ENCODE measurements around the gene MRS2.

DNA sequence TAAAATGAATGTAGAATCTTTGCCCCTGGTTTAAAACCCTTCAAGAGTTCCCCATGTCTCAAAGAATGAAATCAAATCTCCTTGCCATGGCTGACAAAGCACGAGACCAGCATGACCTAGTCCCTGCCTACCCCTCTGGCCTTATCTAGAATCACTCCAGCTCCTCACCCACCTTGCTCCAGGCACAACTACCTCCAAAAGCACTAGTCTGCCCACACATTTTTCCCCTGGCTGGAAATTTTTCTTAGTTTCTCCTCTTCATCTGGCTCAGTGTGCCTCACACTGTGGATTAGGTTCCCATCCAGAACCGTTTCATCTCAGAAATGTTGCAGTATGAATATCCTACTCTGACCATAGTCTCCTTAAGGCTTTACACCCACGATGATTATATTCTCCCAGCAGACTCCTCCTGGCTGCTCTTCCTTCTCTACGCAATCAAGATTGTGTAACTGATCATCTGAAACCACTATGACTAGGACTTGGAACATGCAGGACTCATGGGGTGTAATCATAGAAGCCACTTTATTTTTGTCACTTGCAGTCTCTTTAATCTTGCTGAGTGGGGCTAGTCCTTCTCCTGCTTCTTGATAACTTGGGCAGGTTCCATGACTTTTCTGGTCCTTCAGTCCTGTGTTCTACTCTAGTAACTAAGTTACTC lies 7.8 kb upstream of the MRS2 start:
- TF ChIP-seq, protein P1, sequence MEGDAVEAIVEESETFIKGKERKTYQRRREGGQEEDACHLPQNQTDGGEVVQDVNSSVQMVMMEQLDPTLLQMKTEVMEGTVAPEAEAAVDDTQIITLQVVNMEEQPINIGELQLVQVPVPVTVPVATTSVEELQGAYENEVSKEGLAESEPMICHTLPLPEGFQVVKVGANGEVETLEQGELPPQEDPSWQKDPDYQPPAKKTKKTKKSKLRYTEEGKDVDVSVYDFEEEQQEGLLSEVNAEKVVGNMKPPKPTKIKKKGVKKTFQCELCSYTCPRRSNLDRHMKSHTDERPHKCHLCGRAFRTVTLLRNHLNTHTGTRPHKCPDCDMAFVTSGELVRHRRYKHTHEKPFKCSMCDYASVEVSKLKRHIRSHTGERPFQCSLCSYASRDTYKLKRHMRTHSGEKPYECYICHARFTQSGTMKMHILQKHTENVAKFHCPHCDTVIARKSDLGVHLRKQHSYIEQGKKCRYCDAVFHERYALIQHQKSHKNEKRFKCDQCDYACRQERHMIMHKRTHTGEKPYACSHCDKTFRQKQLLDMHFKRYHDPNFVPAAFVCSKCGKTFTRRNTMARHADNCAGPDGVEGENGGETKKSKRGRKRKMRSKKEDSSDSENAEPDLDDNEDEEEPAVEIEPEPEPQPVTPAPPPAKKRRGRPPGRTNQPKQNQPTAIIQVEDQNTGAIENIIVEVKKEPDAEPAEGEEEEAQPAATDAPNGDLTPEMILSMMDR (IDR thresholded peaks at IDR 0.05): no peak
- TF ChIP-seq POLR2A (IDR thresholded peaks at IDR 0.05): no peak
- TF ChIP-seq POLR2AphosphoS5 (IDR thresholded peaks at IDR 0.05; ENCODE audit: insufficient read depth in 1 of 2, low read depth in 1 of 2): no peak
